Uterus (tissue), 4 donors: ENCODE data around the gene AEN. TPM values are rescaled to one million over a fixed set of nuclear protein-coding genes. Genes with fewer than 3 reads are reported as not detected.

Source experiments
- DNase-seq, 2 donors: peaks; one replicate each; pipeline ENCODE4 v3.0.0-alpha.2; 2019 to 2020
- H3K27ac ChIP-seq, 2 donors: fragments of 200-600 bp; sonication (generic); 1 replicate in 1 of 2; 2 replicates in 1 of 2; pipeline ENCODE4 v1.5.1; 2016 to 2018
- H3K27me3 ChIP-seq, 2 donors: fragments of 200-600 bp; sonication (generic); one replicate each; pipeline ENCODE4 v1.5.1; 2018 to 2019; ENCODE audit warnings: control low read depth in 1 of 2
- H3K36me3 ChIP-seq, 2 donors: fragments of 200-600 bp; sonication (generic); one replicate each; pipeline ENCODE4 v1.5.1; 2019; ENCODE audit warnings: control low read depth in 1 of 2
- H3K4me1 ChIP-seq, 2 donors: fragments of 200-600 bp; sonication (generic); one replicate each; pipeline ENCODE4 v1.5.1; 2018 to 2019; ENCODE audit warnings: control low read depth in 1 of 2
- H3K4me3 ChIP-seq, 2 donors: fragments of 200-600 bp; sonication (generic); 1 replicate in 1 of 2; 2 replicates in 1 of 2; pipeline ENCODE4 v1.5.1; 2018 to 2019; ENCODE audit warnings: mild to moderate bottlenecking in 1 of 2
- H3K9me3 ChIP-seq, 2 donors: fragments of 200-600 bp; sonication (generic); one replicate each; pipeline ENCODE4 v1.5.1; 2019; ENCODE audit warnings: control low read depth in 1 of 2
- POLR2A ChIP-seq, 2 donors: fragments of 450-650 bp; IDR thresholded peaks; one replicate each; pipeline ENCODE4 v1.6.1; 2016; ENCODE audit warnings: antibody characterized with exemption in 2 of 2, mild to moderate bottlenecking in 1 of 2, moderate library complexity in 1 of 2
- intact Hi-C: fragments of 100-400 bp; cut with DNase I; formaldehyde crosslinking; loops from one replicate; pipeline ENCODE4 v1.15.1; 2023; ENCODE audit warnings: low total_unique reads
- total RNA-seq, 4 donors: library from RNA; depleted of rRNA in 3 of 4; stranded (reverse); fragments of >200 nt in 3 of 4; gene quantifications; one replicate each; pipeline versions ENCODE4 v1.1.0 to v1.2.4, GENCODE V29; 2014 to 2023
- TF ChIP-seq, protein P1 (sequence below), 4 experiments: fragments of 200-600 bp in 2 of 4; fragments of 450-650 bp in 2 of 4; sonication (generic) in 2 of 4; IDR thresholded peaks; one replicate each; pipeline ENCODE4 v1.5.1; 2016 to 2019; ENCODE audit warnings: antibody characterized with exemption in 4 of 4, mild to moderate bottlenecking in 2 of 4, moderate library complexity in 1 of 4
- donor health status: DM: yes; HTN: yes; CAD: no.

AEN gene
- total RNA-seq, 4 donors from 2014 or later: 1.0 to 20.2 (median 6.0) TPM

GRCh38 chr15:88663141-88663621 lies 42.0 kb downstream of the AEN start:
- Histone ChIP-seq H3K27ac (no peak overlapping the region), H3K4me3 (no peak overlapping the region), H3K9me3 (no peaks in the 10 kb centered on the region), H3K4me1 (no peaks in the 10 kb centered on the region), H3K27me3 (peaks cover 0 to 5% of the 10 kb centered on the region in 2 donors), H3K36me3 (no peaks in the 10 kb centered on the region)
- DNase-seq: no peak
- TF ChIP-seq, protein P1, sequence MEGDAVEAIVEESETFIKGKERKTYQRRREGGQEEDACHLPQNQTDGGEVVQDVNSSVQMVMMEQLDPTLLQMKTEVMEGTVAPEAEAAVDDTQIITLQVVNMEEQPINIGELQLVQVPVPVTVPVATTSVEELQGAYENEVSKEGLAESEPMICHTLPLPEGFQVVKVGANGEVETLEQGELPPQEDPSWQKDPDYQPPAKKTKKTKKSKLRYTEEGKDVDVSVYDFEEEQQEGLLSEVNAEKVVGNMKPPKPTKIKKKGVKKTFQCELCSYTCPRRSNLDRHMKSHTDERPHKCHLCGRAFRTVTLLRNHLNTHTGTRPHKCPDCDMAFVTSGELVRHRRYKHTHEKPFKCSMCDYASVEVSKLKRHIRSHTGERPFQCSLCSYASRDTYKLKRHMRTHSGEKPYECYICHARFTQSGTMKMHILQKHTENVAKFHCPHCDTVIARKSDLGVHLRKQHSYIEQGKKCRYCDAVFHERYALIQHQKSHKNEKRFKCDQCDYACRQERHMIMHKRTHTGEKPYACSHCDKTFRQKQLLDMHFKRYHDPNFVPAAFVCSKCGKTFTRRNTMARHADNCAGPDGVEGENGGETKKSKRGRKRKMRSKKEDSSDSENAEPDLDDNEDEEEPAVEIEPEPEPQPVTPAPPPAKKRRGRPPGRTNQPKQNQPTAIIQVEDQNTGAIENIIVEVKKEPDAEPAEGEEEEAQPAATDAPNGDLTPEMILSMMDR (IDR thresholded peaks at IDR 0.05): no peak
- intact Hi-C loops: no loop called here

DNA sequence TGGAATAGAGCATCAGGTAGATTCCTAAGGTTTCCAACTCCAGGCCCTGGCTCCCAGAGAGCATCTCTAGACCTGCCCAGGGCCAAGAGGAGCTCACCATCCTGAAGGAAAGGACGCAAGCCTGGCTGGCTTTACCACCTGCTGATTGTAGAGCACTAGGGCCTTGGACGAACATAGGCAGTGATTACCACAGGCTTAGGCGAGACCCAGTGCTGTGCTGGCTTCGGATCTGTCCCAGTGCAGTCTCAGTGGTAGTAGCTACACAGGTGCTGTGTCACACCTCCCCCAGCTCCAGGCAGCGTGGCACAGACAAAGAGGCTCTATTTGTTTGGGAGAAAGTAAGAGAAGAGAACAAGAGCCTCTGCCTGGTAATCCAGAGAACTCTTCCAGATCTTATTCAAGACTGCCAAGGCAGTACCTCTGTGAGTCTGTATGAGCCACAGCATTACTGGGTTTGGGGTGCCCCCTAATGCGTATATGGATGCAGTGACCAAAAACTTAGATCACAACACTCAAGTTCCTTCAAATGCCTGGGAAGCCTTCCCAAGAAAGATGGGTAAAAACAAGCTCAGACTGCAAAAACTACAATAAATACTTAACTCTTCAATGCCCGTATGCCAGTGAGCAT lies 43.1 kb downstream of the AEN start:
- no peaks in the 10 kb centered on the region for H3K36me3 ChIP-seq
- DNase-seq: no peak
- no peaks in the 10 kb centered on the region for H3K4me1 ChIP-seq
- no peaks in the 10 kb centered on the region for H3K9me3 ChIP-seq
- H3K27me3 ChIP-seq: peaks cover 0 to 2% of the 10 kb centered on the region in 2 donors
- intact Hi-C loops: no loop called here
- no peak overlapping the region for H3K4me3 ChIP-seq
- TF ChIP-seq, protein P1 (IDR thresholded peaks at IDR 0.05): peak in 3 of 4 experiments; percentile 31 to 70 (median 44)
- TF ChIP-seq POLR2A (IDR thresholded peaks at IDR 0.05): no peak
- no peak overlapping the region for H3K27ac ChIP-seq

DNA sequence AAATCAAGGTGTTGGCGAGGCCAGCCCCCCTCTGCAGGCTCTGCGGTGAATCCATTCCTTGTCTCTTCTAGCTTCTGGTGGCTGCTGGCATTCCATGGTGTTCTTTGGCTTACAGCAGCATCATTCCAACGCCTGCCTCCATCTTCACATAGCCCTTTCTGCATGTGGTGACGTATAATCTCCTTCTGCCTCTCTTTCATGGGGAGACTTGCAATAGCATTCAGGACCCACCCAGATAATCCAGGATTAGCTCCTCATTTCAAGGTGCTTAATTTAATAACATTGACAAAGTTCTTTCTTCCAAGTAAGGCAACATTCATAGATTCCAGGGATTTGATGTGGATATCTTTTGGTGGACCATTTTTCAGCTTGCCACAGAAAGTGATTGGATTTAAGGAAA lies 53.5 kb downstream of the AEN start:
- DNase-seq: no peak
- Histone ChIP-seq H3K36me3 (no peaks in the 10 kb centered on the region), H3K27ac (no peak overlapping the region), H3K4me1 (no peaks in the 10 kb centered on the region), H3K9me3 (no peaks in the 10 kb centered on the region), H3K27me3 (no peaks in the 10 kb centered on the region), H3K4me3 (no peak overlapping the region)
- TF ChIP-seq POLR2A (IDR thresholded peaks at IDR 0.05): no peak
- TF ChIP-seq, protein P1 (IDR thresholded peaks at IDR 0.05): no peak
- intact Hi-C loops: no loop called here

GRCh38 chr15:88678755-88679154 lies 57.6 kb downstream of the AEN start:
- no peak for TF ChIP-seq POLR2A (IDR thresholded peaks at IDR 0.05)
- TF ChIP-seq, protein P1 (IDR thresholded peaks at IDR 0.05): no peak
- no peak for DNase-seq
- H3K36me3 ChIP-seq: no peaks in the 10 kb centered on the region
- no peak overlapping the region for H3K4me3 ChIP-seq
- intact Hi-C loops: no loop called here
- no peak overlapping the region for H3K27ac ChIP-seq
- H3K27me3 ChIP-seq: no peaks in the 10 kb centered on the region
- H3K4me1 ChIP-seq: no peaks in the 10 kb centered on the region
- H3K9me3 ChIP-seq: no peaks in the 10 kb centered on the region

- no peaks in the 10 kb centered on the region for H3K9me3 ChIP-seq
- H3K36me3 ChIP-seq: no peaks in the 10 kb centered on the region
- no peaks in the 10 kb centered on the region for H3K4me1 ChIP-seq
- H3K27me3 ChIP-seq: no peaks in the 10 kb centered on the region
- no peak overlapping the region for H3K4me3 ChIP-seq
- H3K27ac ChIP-seq: no peak overlapping the region
- intact Hi-C loops: no loop called here
- TF ChIP-seq, protein P1 (IDR thresholded peaks at IDR 0.05): no peak
- no peak for TF ChIP-seq POLR2A (IDR thresholded peaks at IDR 0.05)
- no peak for DNase-seq
These were observed 59.3 kb downstream of the AEN start for GRCh38 chr15:88680241-88681001.
